Peyer's patch (tissue), 4 donors: Measurements from ENCODE around the gene SH3BP5L. TPM values are rescaled to one million over a fixed set of nuclear protein-coding genes. Genes with fewer than 3 reads are reported as not detected.
A peak's percentile ranks its signal among the peaks of the same experiment; 100 is the strongest.

Source experiments
- DNase-seq, 3 donors: peaks; one replicate each; pipeline ENCODE4 v3.0.0-alpha.2; 2017 to 2019
- H3K27ac ChIP-seq, 4 donors: fragments of 200-600 bp; sonication (generic); one replicate each; pipeline ENCODE4 v1.5.1; 2016 to 2019
- H3K27me3 ChIP-seq, 2 donors: fragments of 200-600 bp; sonication (generic); one replicate each; pipeline ENCODE4 v1.5.1; 2019
- H3K36me3 ChIP-seq, 3 donors: fragments of 200-600 bp; sonication (generic); one replicate each; pipeline ENCODE4 v1.5.1; 2016 to 2019
- H3K4me1 ChIP-seq, 4 donors: fragments of 200-600 bp; sonication (generic); one replicate each; pipeline ENCODE4 v1.5.1; 2016 to 2019
- H3K4me3 ChIP-seq, 4 donors: fragments of 200-600 bp; sonication (generic); 1 replicate in 3 of 4; 2 replicates in 1 of 4; pipeline ENCODE4 v1.5.1; 2016 to 2019; ENCODE audit warnings: mild to moderate bottlenecking in 1 of 4
- H3K9me3 ChIP-seq, 4 donors: fragments of 200-600 bp; sonication (generic); one replicate each; pipeline ENCODE4 v1.5.1; 2016 to 2019; ENCODE audit warnings: mild to moderate bottlenecking in 1 of 4
- POLR2A ChIP-seq, 2 donors: fragments of 450-650 bp; IDR thresholded peaks; one replicate each; pipeline ENCODE4 v1.5.1; 2017; ENCODE audit warnings: antibody characterized with exemption in 2 of 2, mild to moderate bottlenecking in 2 of 2, moderate library complexity in 2 of 2
- total RNA-seq, 4 donors: library from RNA; depleted of rRNA; stranded (reverse); fragments of >200 nt; gene quantifications; one replicate each; pipeline ENCODE4 v1.1.0, GENCODE V29; 2016
- TF ChIP-seq, protein P1 (sequence below), 6 experiments: fragments of 450-650 bp in 4 of 6; fragments of 200-600 bp in 2 of 6; sonication (generic) in 1 of 6; IDR thresholded peaks; one replicate each; pipeline ENCODE4 v1.5.1; 2017 to 2019; ENCODE audit warnings: antibody characterized with exemption in 6 of 6, mild to moderate bottlenecking in 3 of 6, moderate library complexity in 1 of 6

Gene SH3BP5L
- total RNA-seq, 4 donors from 2014 or later, result 19.0 to 60.6 (median 51.5) TPM

DNA sequence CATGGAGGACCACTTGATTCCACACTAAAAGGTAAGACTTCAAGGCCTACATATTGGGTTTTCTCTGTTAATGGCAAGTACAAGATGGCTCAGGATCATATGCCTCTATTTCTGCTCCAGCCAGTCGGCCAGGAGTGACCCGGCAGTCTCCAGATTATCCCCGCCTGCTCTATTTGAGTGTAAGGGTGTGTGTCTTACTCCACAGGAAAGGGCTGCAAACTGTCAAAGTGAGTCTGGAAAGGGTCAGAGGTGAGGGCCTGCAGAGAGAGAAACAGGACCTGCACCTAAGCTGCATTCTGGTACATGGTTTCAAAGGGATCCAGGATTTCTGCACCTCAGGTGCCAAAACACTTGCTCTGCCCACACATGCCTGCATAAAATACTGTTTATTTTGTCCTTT is 23.9 kb upstream of the SH3BP5L start:
- no peak overlapping the region for H3K27ac ChIP-seq
- H3K9me3 ChIP-seq, result no peaks in the 10 kb centered on the region
- peaks cover 0 to 68% (median 0%) of the 10 kb centered on the region in 3 donors for H3K36me3 ChIP-seq

DNA sequence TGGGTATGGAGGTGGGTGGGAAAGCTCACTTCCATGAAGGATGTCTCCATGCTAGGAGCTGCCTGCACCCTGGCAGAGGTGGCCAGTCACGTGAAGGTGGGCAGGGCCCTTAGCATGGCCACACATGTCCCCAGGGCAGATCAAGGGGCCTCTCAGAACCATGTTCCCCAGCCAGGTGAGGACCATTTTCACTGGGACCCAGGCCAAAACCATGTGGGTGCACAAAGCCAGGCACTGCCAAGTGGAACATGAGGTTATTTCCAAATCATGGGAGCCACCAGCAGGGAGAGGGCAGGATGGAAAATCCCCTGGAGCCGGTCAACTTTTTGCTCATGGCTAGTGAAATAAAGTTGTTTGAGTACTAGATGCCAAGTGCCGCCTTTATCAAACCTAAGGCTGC is 23.4 kb upstream of the SH3BP5L start:
- peak in 1 of 3 donors; percentile 9 for DNase-seq
- Histone ChIP-seq H3K4me3 (no peak overlapping the region), H3K27ac (no peak overlapping the region), H3K4me1 (no peaks in the 10 kb centered on the region), H3K9me3 (no peaks in the 10 kb centered on the region), H3K36me3 (peaks cover 0 to 73% (median 0%) of the 10 kb centered on the region in 3 donors), H3K27me3 (no peaks in the 10 kb centered on the region)
- TF ChIP-seq POLR2A (IDR thresholded peaks at IDR 0.05), result no peak
- TF ChIP-seq, protein P1, sequence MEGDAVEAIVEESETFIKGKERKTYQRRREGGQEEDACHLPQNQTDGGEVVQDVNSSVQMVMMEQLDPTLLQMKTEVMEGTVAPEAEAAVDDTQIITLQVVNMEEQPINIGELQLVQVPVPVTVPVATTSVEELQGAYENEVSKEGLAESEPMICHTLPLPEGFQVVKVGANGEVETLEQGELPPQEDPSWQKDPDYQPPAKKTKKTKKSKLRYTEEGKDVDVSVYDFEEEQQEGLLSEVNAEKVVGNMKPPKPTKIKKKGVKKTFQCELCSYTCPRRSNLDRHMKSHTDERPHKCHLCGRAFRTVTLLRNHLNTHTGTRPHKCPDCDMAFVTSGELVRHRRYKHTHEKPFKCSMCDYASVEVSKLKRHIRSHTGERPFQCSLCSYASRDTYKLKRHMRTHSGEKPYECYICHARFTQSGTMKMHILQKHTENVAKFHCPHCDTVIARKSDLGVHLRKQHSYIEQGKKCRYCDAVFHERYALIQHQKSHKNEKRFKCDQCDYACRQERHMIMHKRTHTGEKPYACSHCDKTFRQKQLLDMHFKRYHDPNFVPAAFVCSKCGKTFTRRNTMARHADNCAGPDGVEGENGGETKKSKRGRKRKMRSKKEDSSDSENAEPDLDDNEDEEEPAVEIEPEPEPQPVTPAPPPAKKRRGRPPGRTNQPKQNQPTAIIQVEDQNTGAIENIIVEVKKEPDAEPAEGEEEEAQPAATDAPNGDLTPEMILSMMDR (IDR thresholded peaks at IDR 0.05), result no peak

More for the DNA sequence above, 23.9 kb upstream of the SH3BP5L start:
- H3K27me3 ChIP-seq, result no peaks in the 10 kb centered on the region
- TF ChIP-seq, protein P1 (IDR thresholded peaks at IDR 0.05), result no peak
- no peak for TF ChIP-seq POLR2A (IDR thresholded peaks at IDR 0.05)
- H3K4me3 ChIP-seq, result no peak overlapping the region
- H3K4me1 ChIP-seq, result no peaks in the 10 kb centered on the region
- DNase-seq, result no peak

DNA sequence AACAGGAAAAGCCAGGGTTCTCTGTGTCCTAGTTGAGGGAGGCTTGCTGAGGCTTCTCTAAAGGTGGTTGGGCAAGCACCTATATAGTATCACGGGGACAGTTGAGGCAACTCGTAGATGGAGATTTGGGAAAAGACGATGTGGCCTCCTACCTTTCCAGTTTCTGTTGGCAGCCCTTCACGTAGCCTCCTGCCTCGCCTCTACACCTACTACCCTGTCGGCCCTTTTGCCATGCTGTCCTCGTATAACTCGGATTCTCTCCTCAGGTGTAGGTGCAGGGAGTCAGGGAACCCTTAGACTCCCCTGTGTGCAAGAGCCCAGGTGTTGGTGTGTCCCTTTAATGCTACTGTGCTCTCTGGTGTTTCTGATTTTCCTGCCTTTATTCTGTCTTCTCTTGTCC is 22.9 kb upstream of the SH3BP5L start:
- no peak overlapping the region for H3K27ac ChIP-seq
- TF ChIP-seq, protein P1 (IDR thresholded peaks at IDR 0.05), result no peak
- TF ChIP-seq POLR2A (IDR thresholded peaks at IDR 0.05), result no peak
- H3K36me3 ChIP-seq, result peaks cover 0 to 73% (median 0%) of the 10 kb centered on the region in 3 donors
- no peaks in the 10 kb centered on the region for H3K4me1 ChIP-seq
- no peak overlapping the region for H3K4me3 ChIP-seq
- no peaks in the 10 kb centered on the region for H3K27me3 ChIP-seq
- H3K9me3 ChIP-seq, result no peaks in the 10 kb centered on the region
- peak in 1 of 3 donors; percentile 9 for DNase-seq

DNA sequence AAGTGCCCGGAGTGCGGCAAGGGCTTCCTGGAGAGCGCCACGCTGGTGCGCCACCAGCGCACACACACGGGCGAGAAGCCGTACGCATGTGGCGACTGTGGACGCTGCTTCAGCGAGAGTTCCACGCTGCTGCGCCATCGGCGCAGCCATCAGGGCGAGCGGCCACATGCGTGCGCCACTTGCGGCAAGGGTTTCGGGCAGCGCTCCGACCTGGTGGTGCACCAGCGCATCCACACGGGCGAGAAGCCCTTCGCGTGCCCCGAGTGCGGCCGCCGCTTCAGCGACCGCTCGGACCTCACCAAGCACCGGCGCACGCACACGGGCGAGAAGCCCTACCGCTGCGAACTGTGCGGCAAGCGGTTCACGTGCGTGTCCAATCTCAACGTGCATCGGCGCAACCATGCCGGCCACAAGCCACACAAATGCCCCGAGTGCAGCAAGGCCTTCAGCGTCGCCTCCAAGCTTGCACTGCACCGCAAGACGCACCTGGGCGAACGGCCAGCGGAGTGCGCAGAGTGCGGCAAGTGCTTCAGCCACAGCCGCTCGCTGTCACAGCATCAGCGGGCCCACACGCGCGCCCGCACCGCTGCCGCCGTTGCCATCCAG is 22.3 kb upstream of the SH3BP5L start:
- no peaks in the 10 kb centered on the region for H3K27me3 ChIP-seq
- H3K9me3 ChIP-seq, result no peaks in the 10 kb centered on the region
- H3K4me3 ChIP-seq, result no peak overlapping the region
- no peak overlapping the region for H3K27ac ChIP-seq
- no peak for TF ChIP-seq POLR2A (IDR thresholded peaks at IDR 0.05)
- TF ChIP-seq, protein P1 (IDR thresholded peaks at IDR 0.05), result no peak
- peak in 2 of 3 donors; percentile 6 to 41 for DNase-seq
- H3K36me3 ChIP-seq, result peaks cover 0 to 73% (median 0%) of the 10 kb centered on the region in 3 donors
- no peaks in the 10 kb centered on the region for H3K4me1 ChIP-seq

DNA sequence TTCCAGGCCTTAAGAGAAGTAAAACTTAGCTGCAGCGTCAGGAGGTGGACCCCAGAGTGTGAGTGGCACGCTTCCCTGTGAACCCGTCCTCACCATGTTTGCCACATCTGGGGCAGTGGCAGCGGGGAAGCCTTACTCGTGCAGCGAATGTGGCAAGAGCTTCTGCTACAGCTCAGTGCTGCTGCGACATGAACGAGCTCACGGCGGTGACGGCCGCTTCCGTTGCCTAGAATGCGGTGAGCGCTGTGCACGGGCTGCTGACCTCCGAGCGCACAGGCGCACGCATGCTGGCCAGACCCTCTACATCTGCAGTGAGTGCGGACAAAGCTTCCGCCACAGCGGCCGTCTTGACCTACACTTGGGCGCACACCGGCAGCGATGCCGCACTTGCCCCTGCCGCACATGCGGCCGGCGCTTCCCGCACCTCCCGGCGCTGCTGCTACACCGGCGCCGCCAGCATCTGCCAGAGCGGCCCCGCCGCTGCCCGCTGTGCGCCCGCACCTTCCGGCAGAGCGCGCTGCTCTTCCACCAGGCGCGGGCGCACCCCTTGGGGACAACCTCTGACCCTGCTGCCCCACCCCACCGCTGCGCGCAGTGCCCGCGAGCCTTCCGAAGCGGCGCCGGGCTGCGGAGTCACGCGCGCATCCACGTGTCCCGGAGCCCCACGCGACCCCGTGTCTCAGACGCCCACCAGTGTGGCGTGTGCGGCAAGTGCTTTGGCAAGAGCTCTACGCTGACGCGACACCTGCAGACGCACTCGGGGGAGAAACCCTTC is 21.7 kb upstream of the SH3BP5L start:
- TF ChIP-seq POLR2A (IDR thresholded peaks at IDR 0.05), result no peak
- TF ChIP-seq, protein P1 (IDR thresholded peaks at IDR 0.05), result no peak
- Histone ChIP-seq H3K9me3 (no peaks in the 10 kb centered on the region), H3K36me3 (peaks cover 0 to 73% (median 0%) of the 10 kb centered on the region in 3 donors), H3K4me1 (peaks cover 0 to 2% (median 0%) of the 10 kb centered on the region in 4 donors), H3K27ac (no peak overlapping the region), H3K27me3 (no peaks in the 10 kb centered on the region), H3K4me3 (no peak overlapping the region)
- DNase-seq, result peak in 2 of 3 donors; percentile 12 to 43
